Glutamatergic neuron (in vitro differentiated cells): ENCODE results near the gene P2RY11. TPM values are rescaled to one million over a fixed set of nuclear protein-coding genes. Genes with fewer than 3 reads are reported as not detected.

Experiments
- DNase-seq: peaks from one replicate; pipeline ENCODE4 v3.0.0; 2022
- H3K27ac Mint-ChIP-seq: one replicate; pipeline ENCODE4 v1.8.0; 2020; ENCODE audit warnings: mild to moderate bottlenecking, mixed read lengths, inconsistent platforms; ENCODE audit not compliant: unreplicated experiment
- H3K27me3 Mint-ChIP-seq: one replicate; pipeline ENCODE4 v1.8.0; 2020; ENCODE audit warnings: mild to moderate bottlenecking, moderate library complexity, mixed read lengths, inconsistent platforms; ENCODE audit not compliant: unreplicated experiment
- H3K36me3 Mint-ChIP-seq: one replicate; pipeline ENCODE4 v1.8.0; 2020; ENCODE audit warnings: mild to moderate bottlenecking, mixed read lengths, inconsistent platforms; ENCODE audit not compliant: unreplicated experiment
- H3K4me1 Mint-ChIP-seq: one replicate; pipeline ENCODE4 v1.8.0; 2020; ENCODE audit warnings: mild to moderate bottlenecking, low read depth, mixed read lengths, inconsistent platforms; ENCODE audit not compliant: unreplicated experiment
- H3K4me3 Mint-ChIP-seq: one replicate; pipeline ENCODE4 v1.8.0; 2020; ENCODE audit warnings: mild to moderate bottlenecking, mixed read lengths, inconsistent platforms; ENCODE audit not compliant: unreplicated experiment
- H3K9me3 Mint-ChIP-seq: one replicate; pipeline ENCODE4 v1.8.0; 2020; ENCODE audit warnings: mild to moderate bottlenecking, moderate library complexity, mixed read lengths, inconsistent platforms; ENCODE audit not compliant: unreplicated experiment
- total RNA-seq: library from RNA; stranded (reverse); fragmentation: NEBNext Ultra II Directional; extraction: Animal tissue kit (Norgen Biotek cat#: 25700); gene quantifications from one replicate; pipeline ENCODE4 v1.2.1, GENCODE V29; 2021; ENCODE audit not compliant: unreplicated experiment
- TF ChIP-seq, protein P1 (sequence below): fragments of 200-600 bp; sonication (generic); IDR thresholded peaks from one replicate; pipeline ENCODE4 v1.5.0; 2021; ENCODE audit not compliant: partially characterized antibody, unreplicated experiment

The P2RY11 gene
- total RNA-seq, 1 donor from 2014 or later: 21.6 TPM

DNA sequence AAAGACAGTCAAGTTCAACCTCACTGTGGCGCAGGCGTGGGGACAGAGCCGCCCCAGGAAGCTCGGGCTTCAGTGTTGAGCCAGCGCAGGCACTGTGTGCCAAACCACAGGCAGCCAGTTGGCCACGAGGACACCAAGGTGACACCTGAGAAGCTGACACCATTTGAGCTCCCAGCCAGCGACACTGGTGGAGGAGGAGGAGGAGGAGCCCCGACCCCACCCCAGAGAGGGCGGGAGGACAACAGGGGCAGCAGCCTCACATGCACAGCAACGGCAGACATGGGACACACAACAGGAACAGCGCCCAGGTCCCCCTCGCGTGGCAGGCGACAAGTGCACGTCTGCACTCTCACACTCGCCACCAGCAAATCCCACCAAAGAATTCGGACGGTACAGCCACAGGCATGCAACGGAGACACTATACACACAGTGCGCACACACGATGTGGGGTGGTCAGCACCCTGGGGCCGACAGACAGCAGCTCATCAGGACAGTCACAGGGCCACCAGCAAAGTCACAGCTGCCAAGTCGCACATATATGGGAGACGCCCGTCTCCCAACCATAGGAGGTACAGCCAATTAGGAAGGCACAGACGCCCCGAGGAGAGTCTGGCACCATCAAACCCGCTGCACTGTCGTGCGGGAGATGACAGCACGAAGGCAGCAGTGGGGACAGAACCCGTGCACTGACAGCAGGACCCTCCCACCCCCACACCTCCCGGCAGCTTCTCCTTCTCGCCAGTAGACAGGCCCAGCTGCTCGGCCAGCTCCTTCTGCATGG lies 4.8 kb downstream of the P2RY11 start:
- Mint-ChIP-seq H3K9me3 (peaks cover 6% of the 10 kb centered on the region), H3K4me1 (peaks cover 3% of the 10 kb centered on the region), H3K27ac (no peak overlapping the region), H3K27me3 (no peaks in the 10 kb centered on the region), H3K4me3 (no peak overlapping the region), H3K36me3 (no peaks in the 10 kb centered on the region)
- DNase-seq: no peak
- TF ChIP-seq, protein P1, sequence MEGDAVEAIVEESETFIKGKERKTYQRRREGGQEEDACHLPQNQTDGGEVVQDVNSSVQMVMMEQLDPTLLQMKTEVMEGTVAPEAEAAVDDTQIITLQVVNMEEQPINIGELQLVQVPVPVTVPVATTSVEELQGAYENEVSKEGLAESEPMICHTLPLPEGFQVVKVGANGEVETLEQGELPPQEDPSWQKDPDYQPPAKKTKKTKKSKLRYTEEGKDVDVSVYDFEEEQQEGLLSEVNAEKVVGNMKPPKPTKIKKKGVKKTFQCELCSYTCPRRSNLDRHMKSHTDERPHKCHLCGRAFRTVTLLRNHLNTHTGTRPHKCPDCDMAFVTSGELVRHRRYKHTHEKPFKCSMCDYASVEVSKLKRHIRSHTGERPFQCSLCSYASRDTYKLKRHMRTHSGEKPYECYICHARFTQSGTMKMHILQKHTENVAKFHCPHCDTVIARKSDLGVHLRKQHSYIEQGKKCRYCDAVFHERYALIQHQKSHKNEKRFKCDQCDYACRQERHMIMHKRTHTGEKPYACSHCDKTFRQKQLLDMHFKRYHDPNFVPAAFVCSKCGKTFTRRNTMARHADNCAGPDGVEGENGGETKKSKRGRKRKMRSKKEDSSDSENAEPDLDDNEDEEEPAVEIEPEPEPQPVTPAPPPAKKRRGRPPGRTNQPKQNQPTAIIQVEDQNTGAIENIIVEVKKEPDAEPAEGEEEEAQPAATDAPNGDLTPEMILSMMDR: no peak

GRCh38 chr19:10116866-10117616 lies 5.5 kb downstream of the P2RY11 start:
- H3K36me3 Mint-ChIP-seq: no peaks in the 10 kb centered on the region
- no peaks in the 10 kb centered on the region for H3K27me3 Mint-ChIP-seq
- H3K9me3 Mint-ChIP-seq: peaks cover 2% of the 10 kb centered on the region
- DNase-seq: no peak
- H3K4me1 Mint-ChIP-seq: peaks cover 3% of the 10 kb centered on the region
- no peak overlapping the region for H3K4me3 Mint-ChIP-seq
- no peak overlapping the region for H3K27ac Mint-ChIP-seq
- TF ChIP-seq, protein P1: no peak

DNA sequence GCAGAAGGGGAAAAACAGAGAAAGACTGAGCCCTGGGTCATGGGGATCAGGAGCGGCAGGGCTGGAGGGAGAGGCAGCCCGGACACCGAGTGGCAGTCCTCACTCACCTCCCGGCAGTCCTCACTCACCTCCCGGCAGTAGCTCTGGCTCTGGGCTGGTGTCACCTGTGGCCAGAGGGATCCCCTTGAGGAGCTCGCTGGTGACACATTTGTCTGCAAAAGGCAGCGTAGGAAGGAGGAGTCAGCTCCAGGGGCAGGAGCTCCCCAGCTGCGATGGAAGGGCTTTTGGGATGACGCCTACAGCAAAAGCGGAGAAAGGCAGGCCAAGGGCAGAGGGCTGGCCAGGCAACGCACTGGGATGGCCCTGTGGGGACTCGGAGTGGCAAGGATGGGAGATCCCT lies 7.5 kb downstream of the P2RY11 start:
- peak overlapping the region; percentile 80 for H3K27ac Mint-ChIP-seq
- no peaks in the 10 kb centered on the region for H3K27me3 Mint-ChIP-seq
- no peak for DNase-seq
- H3K4me3 Mint-ChIP-seq: peak overlapping the region; percentile 95
- H3K36me3 Mint-ChIP-seq: no peaks in the 10 kb centered on the region
- TF ChIP-seq, protein P1: no peak
- peaks cover 2% of the 10 kb centered on the region for H3K9me3 Mint-ChIP-seq
- H3K4me1 Mint-ChIP-seq: peaks cover 3% of the 10 kb centered on the region

DNA sequence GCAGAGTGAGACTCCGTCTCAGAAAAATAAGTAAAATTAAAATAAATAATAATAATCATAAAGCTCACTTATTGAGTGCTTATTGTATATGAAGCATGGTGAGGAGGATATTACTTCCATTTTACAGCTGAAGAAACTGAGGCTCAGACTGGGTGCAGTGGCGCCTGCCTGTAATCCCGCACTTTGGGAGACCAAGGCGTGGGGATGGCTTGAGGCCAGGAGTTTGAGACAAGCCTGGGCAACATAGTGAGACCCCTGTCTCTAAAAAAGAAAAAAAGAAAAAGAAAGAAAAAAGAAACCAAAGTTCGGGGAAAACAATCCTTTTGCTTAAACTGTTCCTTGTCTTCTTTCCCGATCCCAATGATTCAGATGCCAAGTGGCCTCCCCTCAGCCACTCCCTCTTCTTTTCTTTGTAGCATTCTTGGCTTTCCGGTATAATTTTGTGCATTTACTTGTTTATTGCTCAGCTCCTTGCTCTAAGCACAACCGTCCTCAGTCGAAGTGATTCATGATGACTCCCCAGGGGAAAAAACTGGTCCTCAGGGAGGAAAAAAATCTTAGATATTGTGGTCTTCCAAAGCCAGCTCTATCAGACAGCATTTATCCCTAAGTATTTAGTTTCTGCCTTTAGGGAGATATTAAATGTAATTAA lies 9.2 kb downstream of the P2RY11 start:
- TF ChIP-seq, protein P1: no peak
- DNase-seq: no peak
- Mint-ChIP-seq H3K4me3 (peak overlapping the region; percentile 52), H3K36me3 (no peaks in the 10 kb centered on the region), H3K4me1 (peaks cover 3% of the 10 kb centered on the region), H3K27me3 (peaks cover 2% of the 10 kb centered on the region), H3K9me3 (peaks cover 3% of the 10 kb centered on the region), H3K27ac (peak overlapping the region; percentile 23)
